CD4-positive, alpha-beta T cell treated with Interleukin-17A for 4 hours (primary cell): ENCODE results near the gene ATG9B.
"Not testable (repeated sequence)": the region's sequence is repeated elsewhere in the genome, so short reads cannot be mapped to it uniquely, and the experiment has no call there.

Experiments used
- DNase-seq: peaks from one replicate; pipeline ENCODE4 v3.0.0-alpha.2; 2020; ENCODE audit warnings: mixed read lengths

Gene ATG9B

DNA sequence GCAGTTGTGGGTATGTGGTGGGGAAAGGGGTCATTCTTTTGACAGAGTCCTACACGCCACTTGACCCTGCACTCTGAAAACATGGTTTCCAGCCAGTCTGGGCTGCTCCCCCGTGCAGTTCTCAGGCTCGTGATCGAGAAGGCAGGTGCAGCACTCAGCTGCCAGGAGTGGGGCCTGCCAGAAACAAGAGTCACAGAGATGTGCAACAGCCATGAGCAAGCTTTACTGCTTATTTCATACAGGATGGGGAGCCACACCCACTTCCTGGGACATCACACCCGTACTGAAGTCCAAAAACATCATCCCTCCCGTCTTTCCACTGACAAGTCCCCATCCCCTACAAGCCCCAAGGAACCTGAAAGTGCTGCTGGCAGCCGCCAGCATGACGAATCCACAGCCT is 9.3 kb downstream of the ATG9B start:
- DNase-seq = peak; percentile 74

DNA sequence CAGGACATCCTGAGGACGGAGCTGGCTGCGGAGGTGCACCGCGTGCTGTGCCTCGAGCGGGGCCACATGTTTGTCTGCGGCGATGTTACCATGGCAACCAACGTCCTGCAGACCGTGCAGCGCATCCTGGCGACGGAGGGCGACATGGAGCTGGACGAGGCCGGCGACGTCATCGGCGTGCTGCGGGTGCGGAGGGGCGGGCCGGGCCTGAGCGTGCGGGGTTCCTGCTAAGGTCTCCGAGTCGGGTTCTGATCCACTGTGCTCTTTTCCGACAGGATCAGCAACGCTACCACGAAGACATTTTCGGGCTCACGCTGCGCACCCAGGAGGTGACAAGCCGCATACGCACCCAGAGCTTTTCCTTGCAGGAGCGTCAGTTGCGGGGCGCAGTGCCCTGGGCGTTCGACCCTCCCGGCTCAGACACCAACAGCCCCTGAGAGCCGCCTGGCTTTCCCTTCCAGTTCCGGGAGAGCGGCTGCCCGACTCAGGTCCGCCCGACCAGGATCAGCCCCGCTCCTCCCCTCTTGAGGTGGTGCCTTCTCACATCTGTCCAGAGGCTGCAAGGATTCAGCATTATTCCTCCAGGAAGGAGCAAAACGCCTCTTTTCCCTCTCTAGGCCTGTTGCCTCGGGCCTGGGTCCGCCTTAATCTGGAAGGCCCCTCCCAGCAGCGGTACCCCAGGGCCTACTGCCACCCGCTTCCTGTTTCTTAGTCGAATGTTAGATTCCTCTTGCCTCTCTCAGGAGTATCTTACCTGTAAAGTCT is 10.4 kb downstream of the ATG9B start:
- peak; percentile 94 for DNase-seq

DNA sequence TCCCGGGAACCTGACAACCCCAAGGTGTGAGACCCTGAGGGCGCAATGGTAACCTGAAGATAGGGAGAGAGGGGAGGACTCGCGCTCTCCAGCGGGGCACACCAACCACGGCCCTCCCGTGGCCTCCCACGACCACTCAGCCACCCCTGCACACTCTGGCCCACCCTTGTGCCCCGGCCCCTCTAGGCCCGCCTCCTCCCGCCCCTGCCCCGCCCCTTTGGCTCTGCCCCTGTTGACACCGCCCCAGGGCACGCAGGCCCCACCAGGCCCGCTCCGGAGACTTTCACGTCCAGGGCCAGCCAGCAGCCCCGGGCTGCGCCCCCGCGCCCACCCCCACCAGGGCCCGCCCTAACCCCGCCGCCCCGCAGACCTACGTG is 10.9 kb downstream of the ATG9B start:
- no peak for DNase-seq

DNA sequence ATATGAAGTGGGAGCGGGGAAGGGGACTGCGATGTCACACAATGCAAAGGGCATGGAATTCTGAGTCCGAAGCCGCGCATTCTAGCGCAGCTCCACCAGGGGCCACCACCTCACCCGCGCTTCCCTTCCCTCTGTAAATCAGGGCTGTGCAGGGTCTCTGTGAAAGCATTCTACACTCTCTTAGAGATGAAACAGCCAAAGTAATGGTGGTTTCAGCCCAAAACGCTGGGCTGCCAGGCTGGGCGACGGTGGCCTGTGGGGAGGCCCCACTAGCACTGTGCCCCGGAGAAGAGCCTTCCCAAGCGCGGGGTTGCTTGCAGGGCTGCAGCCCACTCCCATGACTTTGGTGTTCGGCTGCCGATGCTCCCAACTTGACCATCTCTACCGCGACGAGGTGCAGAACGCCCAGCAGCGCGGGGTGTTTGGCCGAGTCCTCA is 11.4 kb downstream of the ATG9B start:
- peak; percentile 47 for DNase-seq

DNA sequence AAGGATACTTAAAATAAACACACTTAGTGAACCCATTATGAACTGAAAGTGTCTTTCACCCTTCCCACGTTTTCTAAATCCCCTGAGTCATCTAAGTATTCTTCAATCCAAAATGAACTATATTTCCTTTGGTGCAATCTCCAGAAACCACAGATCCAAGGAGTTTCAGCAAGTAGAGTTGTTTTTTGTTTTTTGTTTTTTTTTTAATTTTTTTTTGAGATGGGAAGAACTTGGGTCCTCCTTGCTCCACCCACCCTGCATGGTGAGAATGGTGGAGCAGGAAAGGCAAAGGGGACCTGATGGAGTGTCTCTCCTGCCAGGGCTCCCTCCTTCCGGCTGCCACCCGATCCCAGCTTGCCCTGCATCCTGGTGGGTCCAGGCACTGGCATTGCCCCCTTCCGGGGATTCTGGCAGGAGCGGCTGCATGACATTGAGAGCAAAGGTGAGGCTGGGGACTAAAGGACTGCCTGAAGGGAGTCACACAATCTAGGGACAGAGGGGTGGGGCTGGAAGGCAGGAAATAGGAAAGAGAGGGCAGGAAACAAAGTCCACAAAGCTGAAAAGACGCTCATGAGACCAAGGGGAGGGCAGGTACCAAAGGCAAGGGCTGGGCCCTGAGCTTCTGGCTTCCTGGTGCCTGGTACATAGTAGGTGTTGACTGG is 12.1 kb downstream of the ATG9B start:
- DNase-seq = no peak

DNA sequence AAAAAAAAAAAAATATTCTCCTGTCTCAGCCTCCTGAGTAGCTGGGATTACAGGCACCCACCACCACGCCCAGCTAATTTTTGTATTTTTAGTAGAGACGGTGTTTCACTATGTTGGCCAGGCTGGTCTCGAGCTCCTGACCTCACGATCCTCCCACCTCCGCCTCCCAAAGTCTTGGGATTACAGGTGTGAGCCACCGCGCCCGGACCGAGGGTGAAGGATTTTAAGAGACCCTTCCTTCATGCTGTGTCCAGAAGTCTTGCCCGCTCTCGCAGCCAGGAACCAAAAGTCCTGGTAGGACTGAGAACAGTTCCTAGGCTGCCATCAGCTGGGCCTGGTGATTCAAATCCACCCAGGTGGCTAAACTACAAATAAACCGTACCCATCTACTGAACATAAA is 12.7 kb downstream of the ATG9B start:
- DNase-seq = not testable (repeated sequence)

DNA sequence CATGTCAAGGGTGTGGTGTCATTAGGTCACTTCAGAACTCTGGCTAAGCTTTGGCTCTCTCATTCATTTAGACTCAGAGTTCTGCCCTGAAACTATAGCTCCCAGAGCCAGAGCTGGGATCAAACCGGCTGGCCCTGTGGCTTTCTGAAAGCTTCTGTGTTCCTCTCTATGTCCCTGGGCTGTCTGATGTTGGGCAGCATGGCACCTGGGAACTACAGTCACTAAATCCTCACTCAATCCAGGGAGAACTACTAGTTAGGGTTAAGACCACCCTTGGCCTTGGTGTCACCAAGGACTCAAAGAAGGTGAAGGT is 13.2 kb downstream of the ATG9B start:
- DNase-seq = no peak

DNA sequence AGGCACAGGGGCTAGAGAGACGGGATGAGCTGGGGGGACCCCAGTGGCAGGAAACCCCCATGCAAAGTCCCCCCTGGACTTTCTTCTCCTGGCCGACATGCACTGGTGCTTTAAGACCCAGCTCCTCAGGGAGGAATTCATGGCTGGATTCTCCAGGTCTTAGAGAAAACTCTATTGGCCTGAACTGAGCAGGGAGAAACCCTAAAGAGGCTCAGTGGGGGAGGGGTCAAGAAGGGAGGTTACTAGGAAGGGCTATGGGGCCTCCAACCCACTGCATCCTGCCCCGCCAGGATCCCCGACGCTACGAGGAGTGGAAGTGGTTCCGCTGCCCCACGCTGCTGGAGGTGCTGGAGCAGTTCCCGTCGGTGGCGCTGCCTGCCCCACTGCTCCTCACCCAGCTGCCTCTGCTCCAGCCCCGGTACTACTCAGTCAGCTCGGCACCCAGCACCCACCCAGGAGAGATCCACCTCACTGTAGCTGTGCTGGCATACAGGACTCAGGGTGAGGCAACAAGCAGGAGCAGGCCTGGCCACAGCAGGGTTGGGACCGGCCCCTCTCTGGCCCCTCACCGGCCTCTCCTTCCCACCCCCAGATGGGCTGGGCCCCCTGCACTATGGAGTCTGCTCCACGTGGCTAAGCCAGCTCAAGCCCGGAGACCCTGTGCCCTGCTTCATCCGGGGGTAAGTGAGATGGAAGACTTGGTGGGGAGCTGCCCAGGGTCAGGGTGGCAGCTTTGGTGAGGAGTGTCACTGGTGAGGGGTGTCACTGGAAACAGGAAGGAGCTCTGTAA is 13.8 kb downstream of the ATG9B start:
- peak; percentile 62 for DNase-seq

DNA sequence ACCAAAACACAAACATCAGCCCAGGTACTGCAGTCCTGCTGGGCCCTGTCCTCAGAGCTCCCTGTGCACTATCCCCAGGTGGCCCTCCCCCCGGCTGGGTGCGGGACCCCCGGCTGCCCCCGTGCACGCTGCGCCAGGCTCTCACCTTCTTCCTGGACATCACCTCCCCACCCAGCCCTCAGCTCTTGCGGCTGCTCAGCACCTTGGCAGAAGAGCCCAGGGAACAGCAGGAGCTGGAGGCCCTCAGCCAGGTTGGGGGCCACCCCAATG is 14.3 kb downstream of the ATG9B start:
- no peak for DNase-seq

DNA sequence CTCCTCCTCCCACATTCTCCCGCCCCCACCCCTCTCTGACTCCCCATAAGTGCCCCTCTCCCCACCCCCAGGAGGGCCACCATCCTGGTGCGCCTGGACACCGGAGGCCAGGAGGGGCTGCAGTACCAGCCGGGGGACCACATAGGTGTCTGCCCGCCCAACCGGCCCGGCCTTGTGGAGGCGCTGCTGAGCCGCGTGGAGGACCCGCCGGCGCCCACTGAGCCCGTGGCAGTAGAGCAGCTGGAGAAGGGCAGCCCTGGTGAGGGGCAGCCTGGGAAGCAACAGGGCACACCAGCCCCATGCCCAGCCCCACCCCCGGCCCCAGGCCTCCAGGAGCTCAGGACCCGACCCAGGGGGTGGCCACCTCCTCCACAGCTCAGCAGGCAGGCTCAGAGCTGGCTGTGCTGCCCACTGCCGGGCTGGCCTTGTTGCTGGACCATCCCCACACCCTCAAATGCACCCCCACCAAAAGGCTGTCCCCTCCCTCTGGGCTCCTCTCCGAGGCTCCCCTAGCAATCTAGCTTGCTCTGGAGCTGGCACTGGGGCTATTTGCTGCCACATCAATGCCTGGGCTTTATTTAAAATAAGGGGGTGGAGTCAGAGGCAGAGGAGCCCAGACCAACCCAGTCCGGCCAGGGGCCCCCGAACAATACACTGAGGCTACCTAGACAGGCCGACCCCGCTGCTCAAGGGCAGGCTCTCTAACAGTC is 14.8 kb downstream of the ATG9B start:
- DNase-seq = no peak

DNA sequence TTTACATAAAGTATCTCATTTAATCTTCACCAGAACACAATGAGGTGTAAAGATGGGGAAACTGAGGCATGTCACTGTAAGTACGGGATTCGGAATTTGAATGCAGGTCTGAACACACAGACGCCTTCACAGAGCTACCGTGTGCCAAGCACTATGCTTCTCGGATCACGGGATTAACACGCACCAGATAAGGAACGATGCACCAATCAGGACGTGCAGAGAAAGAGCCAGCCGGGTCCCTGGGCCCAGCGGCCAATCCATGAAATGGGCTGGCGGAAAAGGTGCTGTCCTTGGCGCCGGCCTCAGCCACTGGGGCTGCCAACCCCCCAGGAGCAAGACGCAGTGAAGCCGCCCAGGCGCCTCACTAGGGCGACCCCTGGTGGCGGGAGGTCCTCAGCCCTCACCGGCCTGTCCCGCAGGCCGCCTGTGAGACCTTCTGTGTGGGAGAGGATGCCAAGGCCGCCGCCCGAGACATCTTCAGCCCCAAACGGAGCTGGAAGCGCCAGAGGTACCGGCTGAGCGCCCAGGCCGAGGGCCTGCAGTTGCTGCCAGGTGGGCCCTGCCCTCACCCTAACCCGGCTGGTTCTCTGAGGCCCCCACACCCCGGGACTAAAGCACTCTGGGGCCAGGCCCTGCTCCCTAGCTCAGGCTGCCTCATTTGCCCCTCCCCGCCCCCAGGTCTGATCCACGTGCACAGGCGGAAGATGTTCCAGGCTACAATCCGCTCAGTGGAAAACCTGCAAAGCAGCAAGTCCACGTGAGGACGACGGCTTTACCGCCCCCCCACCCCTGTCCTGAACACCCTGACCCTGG is 15.6 kb downstream of the ATG9B start:
- DNase-seq = peak; percentile 89

DNA sequence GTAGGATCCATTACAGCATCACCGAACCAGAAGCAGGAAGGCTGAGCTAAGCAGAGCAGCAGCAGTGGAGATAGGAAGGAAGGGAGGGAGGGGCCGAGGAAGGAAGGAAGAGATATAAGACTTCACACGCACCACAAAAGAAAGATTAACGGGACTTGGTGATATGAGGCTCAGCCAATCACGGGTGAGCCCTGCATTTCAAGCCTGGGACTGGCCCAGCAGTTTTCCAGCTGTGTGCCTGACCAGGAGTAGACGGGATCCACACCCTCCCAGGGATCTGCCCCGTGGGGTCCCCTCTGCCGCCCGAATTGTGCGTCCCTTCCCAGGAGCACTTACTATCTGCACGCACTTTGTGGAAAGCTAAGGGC is 16.2 kb downstream of the ATG9B start:
- DNase-seq = peak; percentile 68

DNA sequence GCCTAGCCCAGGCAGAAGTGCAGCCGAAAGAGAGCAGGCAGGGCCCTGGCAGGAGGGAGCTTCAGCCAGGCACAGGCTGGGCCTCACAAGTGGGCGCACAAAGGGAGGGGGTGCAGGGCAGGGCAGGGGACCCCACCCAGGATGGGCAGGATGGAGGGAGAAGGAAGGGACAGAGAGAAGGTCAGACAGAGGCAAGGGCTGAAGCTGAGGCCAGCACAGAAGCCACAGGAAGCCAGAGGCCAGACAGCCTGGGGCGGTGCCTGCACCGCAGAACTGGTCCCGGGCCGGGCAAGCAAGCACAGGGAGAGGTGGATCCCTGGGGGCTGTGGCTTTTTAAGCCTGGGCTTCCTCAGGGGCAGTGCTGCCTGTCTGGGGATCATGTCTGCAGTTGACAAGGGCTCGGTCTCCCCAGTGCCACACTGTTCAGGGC is 16.8 kb downstream of the ATG9B start:
- DNase-seq = no peak

DNA sequence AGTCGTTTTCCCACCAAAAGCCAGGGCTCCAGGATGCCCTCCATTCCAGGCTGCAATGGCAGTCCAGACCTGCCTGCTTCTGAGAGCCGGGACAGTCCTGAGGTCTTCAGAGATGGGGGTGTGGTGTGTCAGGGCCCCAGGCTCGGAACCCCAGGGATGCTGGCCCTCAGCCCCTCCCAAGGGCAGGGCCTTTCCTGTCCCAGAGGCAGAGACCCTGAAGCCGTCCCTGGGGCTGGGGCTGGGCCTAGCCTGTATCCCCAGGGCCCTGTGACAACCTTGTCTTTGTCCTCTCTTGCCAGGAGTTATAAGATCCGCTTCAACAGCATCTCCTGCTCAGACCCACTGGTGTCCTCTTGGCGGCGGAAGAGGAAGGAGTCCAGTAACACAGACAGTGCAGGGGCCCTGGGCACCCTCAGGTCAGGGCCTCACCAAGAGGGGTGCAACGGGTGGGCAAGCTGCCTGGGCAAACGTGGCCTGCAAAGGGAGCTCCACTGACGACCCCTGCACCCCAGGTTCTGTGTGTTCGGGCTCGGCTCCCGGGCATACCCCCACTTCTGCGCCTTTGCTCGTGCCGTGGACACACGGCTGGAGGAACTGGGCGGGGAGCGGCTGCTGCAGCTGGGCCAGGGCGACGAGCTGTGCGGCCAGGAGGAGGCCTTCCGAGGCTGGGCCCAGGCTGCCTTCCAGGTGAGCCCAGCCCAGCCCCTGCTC is 17.5 kb downstream of the ATG9B start:
- no peak for DNase-seq

DNA sequence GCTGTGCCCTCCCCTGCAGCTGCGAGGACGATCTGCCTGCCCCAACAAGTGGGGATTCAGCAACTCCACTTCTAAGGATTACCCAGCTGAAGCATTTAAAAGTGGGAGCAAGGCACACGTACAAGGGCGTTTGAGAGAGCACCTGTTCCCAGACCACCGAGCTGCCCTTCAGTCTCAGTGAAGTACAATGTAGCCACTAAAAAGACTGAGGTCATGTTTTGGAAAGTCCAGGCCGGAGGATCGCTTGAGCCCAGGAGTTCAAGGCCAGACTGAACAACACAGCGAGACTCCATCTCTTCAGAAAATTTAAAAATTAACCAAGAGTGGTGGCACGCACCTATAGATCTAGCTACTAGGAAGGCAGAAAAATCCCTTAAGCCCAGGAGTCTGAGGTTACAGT is 18.7 kb downstream of the ATG9B start:
- DNase-seq = no peak

DNA sequence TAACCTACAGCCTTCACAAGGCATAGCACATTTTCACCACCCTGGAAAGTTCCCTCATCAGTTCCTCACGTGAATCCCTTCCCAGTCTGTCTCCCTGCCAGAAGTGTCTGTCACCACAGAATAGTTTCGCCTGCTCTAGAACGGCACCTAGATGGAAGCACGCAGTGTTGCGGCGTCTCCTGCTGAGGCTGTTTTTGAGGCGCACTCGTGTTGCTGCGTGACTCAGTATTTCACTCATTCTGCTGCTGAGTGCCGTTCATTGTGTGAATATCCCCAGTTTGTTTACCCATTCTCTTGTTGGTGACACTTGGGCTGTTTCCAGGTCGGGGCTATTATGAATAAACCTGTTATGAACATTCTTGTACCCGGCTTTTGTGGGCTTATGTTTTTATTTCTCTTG is 20.7 kb downstream of the ATG9B start:
- DNase-seq = no peak

DNA sequence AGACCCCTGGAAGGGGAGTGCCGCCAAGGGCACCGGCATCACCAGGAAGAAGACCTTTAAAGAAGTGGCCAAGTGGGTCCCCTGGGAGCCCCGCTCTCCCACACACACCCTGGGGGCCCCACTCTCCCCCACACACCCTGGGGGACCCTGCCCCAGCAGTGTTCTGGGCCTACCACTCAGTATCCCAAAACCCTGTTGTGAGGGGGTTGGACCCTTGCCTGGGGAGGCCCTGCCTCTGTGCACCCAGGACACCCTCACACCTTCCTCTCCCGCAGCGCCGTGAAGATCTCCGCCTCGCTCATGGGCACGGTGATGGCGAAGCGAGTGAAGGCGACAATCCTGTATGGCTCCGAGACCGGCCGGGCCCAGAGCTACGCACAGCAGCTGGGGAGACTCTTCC is 22.7 kb downstream of the ATG9B start:
- no peak for DNase-seq

DNA sequence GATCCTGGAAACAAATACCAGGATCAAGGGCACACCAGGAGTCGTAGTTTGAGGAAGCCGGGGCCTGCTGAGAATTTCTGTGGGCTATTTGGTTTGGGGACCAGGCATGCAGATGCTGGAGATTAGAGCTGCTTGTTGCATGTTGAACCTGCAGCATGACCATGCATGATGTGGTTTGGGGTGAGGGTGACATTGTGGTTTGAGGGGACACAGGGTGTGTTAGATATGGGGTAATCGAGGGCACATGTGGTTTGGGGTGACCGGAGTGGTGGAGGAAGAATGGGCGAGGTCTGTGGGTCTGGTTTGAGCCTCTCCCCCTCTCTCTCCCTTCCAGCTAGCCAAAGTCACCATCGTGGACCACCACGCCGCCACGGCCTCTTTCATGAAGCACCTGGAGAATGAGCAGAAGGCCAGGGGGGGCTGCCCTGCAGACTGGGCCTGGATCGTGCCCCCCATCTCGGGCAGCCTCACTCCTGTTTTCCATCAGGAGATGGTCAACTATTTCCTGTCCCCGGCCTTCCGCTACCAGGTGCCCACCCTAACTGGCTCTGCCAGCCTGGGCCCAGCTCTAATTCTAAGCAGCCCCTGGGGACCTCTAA is 23.3 kb downstream of the ATG9B start:
- DNase-seq = no peak

DNA sequence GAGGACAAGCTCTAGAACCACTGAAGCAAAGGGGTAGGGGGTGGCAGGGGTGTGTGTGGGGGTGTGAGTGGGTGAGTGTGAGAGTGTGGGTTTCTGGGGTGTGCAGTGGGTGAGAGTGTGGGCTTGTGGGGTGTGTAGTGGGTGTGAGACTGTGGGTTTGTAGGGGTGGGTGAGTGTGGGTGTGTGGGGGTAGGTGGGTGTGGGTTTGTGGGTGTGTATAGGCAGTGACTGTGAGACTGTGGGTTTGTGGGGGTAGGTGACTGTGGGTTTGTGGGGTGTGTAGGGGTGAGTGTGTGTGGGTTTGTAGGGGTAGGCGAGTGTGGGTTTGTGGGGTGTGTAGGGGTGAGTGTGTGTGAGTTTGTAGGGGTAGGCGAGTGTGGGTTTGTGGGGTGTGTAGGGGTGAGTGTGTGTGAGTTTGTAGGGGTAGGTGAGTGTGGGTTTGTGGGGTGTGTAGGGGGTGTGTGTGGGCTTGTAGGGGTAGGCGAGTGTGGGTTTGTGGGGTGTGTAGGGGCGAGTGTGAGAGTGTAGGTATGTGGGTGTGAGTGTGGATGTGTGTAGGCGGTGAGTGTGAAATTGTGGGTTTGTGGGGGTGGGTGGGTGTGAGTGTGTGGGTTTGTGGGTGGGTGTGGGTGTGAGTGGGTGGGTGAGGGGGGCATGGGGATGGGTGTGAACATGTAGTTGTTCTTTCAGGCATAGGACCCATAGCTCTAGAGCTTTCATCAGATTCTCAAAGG is 24.6 kb downstream of the ATG9B start:
- DNase-seq = no peak

DNA sequence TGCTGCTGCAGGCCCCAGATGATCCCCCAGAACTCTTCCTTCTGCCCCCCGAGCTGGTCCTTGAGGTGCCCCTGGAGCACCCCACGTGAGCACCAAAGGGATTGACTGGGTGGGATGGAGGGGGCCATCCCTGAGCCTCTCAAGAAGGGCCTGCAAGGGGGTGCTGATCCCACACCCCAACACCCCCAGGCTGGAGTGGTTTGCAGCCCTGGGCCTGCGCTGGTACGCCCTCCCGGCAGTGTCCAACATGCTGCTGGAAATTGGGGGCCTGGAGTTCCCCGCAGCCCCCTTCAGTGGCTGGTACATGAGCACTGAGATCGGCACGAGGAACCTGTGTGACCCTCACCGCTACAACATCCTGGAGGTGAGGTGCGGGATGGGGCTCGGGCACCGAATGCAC is 25.3 kb downstream of the ATG9B start:
- no peak for DNase-seq

DNA sequence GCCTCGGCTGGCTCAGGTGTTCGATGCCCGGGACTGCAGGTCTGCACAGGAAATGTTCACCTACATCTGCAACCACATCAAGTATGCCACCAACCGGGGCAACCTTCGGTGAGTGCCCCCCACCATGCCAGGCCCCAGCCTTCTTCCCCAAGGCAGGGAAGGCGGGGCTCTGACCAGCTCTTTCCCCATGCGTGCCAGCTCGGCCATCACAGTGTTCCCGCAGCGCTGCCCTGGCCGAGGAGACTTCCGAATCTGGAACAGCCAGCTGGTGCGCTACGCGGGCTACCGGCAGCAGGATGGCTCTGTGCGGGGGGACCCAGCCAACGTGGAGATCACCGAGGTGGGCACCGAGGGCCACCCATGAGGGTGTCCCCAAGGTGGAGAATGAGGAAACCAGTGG is 26.0 kb downstream of the ATG9B start:
- peak; percentile 30 for DNase-seq
